Activated T-cell treated with anti-CD3 and anti-CD28 coated beads for 48 hours (primary cell): Measurements from ENCODE around the gene IL2RA.
"Not testable (repeated sequence)": the region's sequence is repeated elsewhere in the genome, so short reads cannot be mapped to it uniquely, and the experiment has no call there.

ENCODE experiments used
- DNase-seq: peaks from one replicate; pipeline ENCODE4 v3.0.0-alpha.2; 2020; ENCODE audit warnings: low read depth

Gene IL2RA

GRCh38 chr10:6082496-6083395, 20.6 kb upstream of the IL2RA start:
- no peak for DNase-seq

- DNase-seq = no peak
Observed at GRCh38 chr10:6080417-6080973, 18.3 kb upstream of the IL2RA start.

- no peak for DNase-seq
Observed at GRCh38 chr10:6079044-6079443, 16.9 kb upstream of the IL2RA start.

GRCh38 chr10:6077071-6077675, 15.0 kb upstream of the IL2RA start:
- DNase-seq = no peak

GRCh38 chr10:6074489-6075301, 12.5 kb upstream of the IL2RA start:
- no peak for DNase-seq

- DNase-seq = no peak
Observed at GRCh38 chr10:6072215-6072934, 10.2 kb upstream of the IL2RA start.

GRCh38 chr10:6071181-6072175, 9.3 kb upstream of the IL2RA start:
- no peak for DNase-seq

- DNase-seq = peak; percentile 75
Observed at GRCh38 chr10:6070660-6071059, 8.5 kb upstream of the IL2RA start.

- no peak for DNase-seq
Observed at GRCh38 chr10:6069081-6069931, 7.1 kb upstream of the IL2RA start.

- no peak for DNase-seq
Observed at GRCh38 chr10:6068422-6068821, 6.3 kb upstream of the IL2RA start.

GRCh38 chr10:6068006-6068405, 5.8 kb upstream of the IL2RA start:
- no peak for DNase-seq

GRCh38 chr10:6067457-6067856, 5.3 kb upstream of the IL2RA start:
- DNase-seq = no peak

GRCh38 chr10:6065835-6066234, 3.7 kb upstream of the IL2RA start:
- DNase-seq = no peak

- no peak for DNase-seq
Observed at GRCh38 chr10:6065406-6065805, 3.2 kb upstream of the IL2RA start.

GRCh38 chr10:6064726-6065125, 2.6 kb upstream of the IL2RA start:
- DNase-seq = not testable (repeated sequence)

GRCh38 chr10:6064119-6064518, 2.0 kb upstream of the IL2RA start:
- DNase-seq = no peak

GRCh38 chr10:6061056-6061455, 1.1 kb downstream of the IL2RA start:
- DNase-seq = no peak

GRCh38 chr10:6059506-6059905, 2.7 kb downstream of the IL2RA start:
- no peak for DNase-seq

GRCh38 chr10:6058682-6059475, 3.3 kb downstream of the IL2RA start:
- no peak for DNase-seq
